Epithelial cell of proximal tubule (primary cell): ENCODE results near the gene CEP162. TPM values are rescaled to one million over a fixed set of nuclear protein-coding genes. Genes with fewer than 3 reads are reported as not detected.

Experiments used
- DNase-seq: peaks from one replicate; pipeline ENCODE4 v3.0.0-alpha.2; 2011; ENCODE audit warnings: low read depth
- H3K4me3 ChIP-seq: 2 replicates; pipeline ENCODE4 v1.5.1; 2011; ENCODE audit warnings: low read depth, mild to moderate bottlenecking, low read length
- total RNA-seq: library from RNA; depleted of rRNA; stranded (reverse); fragments of >200 nt; gene quantifications from 2 replicates; pipeline ENCODE4 v1.2.3, GENCODE V29; 2015
- TF ChIP-seq, protein P1 (sequence below): conservative IDR thresholded peaks from 2 replicates; pipeline ENCODE4 v1.5.1; 2012; ENCODE audit warnings: low read depth, mild to moderate bottlenecking, low read length

Gene CEP162
- total RNA-seq, 1 donor from 2014 or later: 5.4 TPM

DNA sequence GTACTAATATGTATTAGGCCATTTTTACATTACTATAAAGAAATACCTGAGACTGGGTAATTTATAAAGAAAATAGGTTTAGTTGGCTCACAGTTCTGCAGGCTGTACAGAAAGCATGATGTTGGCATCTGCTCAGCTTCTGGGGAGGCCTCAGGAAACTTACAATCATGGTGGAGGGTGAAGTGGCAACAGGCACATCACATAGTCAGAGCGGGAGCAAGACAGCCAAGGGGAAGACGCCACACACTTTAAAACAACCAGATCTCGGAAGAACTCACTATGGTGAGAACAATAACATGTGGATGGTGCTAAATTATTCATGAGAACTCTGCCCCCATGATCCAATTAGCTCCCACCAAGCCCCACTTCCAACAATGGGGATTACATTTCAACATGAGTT lies 41.3 kb upstream of the CEP162 start:
- TF ChIP-seq, protein P1, sequence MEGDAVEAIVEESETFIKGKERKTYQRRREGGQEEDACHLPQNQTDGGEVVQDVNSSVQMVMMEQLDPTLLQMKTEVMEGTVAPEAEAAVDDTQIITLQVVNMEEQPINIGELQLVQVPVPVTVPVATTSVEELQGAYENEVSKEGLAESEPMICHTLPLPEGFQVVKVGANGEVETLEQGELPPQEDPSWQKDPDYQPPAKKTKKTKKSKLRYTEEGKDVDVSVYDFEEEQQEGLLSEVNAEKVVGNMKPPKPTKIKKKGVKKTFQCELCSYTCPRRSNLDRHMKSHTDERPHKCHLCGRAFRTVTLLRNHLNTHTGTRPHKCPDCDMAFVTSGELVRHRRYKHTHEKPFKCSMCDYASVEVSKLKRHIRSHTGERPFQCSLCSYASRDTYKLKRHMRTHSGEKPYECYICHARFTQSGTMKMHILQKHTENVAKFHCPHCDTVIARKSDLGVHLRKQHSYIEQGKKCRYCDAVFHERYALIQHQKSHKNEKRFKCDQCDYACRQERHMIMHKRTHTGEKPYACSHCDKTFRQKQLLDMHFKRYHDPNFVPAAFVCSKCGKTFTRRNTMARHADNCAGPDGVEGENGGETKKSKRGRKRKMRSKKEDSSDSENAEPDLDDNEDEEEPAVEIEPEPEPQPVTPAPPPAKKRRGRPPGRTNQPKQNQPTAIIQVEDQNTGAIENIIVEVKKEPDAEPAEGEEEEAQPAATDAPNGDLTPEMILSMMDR: no peak
- H3K4me3 ChIP-seq: no peak overlapping the region
- no peak for DNase-seq

DNA sequence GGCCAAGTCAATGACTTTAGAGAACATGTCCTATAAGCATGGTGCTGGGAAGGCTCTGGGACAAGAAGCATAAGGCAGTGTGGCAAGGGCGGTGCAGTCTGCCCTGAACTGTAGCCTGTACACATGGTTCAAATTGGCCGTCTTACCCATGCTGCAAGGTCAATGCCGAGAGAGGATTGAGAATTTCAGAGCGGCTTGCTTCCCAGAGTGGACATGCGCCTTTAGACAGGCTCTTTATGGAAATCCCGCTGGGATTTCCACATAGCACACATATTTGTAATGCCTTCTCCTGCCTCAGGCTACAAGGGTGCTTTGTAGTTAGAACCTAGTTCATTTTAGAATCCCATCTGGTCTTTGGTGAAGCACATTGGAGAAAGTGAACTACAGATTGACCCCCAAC lies 36.1 kb upstream of the CEP162 start:
- DNase-seq: no peak
- no peak overlapping the region for H3K4me3 ChIP-seq

DNA sequence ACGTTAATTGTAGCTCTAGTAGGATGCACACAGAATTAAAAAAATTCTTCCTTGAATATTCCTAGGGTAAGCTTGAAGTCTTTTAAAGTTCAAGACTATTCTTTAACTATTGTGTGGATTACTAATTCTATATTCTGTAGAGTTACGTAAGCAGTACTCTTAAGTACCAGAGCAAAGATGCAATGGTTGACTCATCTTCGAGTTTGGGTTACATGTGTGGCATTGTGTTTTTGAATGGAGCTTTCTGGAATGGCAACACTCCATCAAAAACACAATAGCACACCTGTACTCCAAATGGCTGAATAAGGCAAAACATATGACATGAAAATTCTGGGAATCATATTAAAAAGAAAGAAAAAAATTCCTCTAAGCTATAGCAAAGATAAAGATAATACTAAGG lies 33.5 kb upstream of the CEP162 start:
- TF ChIP-seq, protein P1: no peak
- H3K4me3 ChIP-seq: no peak overlapping the region
- DNase-seq: no peak

More for the DNA sequence above, 36.1 kb upstream of the CEP162 start:
- TF ChIP-seq, protein P1: no peak

DNA sequence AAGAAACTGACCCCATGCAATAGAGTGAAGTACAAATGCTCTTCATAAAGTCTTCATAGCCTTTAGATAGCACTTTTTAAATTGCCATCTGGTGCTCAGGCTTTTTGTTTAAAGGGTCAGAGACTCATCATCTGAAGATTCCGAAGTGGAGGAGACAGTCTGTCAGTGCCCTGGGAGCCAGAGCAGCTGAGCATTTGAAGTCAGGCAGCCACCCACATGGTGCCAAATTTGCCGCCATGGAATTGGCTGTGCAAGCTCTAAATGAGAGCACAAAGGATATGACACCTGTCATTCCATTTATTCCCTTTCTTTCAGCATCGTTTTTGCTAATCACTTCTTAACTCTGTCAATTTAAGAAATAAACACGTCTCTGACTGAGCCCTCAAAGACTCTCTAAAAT lies 32.8 kb upstream of the CEP162 start:
- TF ChIP-seq, protein P1: no peak
- no peak overlapping the region for H3K4me3 ChIP-seq
- no peak for DNase-seq

DNA sequence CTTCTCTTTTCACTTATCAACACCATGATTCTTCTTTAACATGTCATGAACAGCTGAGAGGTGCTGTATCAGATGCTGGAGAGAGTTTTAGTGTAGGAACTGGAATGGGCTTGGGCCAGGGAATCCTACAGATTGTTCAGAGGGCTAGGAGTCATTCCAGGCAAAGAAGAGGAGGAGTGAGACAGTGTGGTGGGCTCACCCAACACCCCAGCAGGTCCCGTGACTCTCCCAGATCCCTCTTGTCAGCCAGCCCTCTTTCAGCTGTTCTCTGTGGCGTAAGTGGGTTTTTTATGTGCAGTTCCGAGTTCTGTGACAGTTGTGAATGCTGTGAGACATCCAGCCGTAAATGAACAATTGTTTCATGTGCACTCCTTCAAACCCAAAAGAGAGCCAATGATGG lies 31.4 kb upstream of the CEP162 start:
- TF ChIP-seq, protein P1: no peak
- no peak for DNase-seq
- H3K4me3 ChIP-seq: no peak overlapping the region

DNA sequence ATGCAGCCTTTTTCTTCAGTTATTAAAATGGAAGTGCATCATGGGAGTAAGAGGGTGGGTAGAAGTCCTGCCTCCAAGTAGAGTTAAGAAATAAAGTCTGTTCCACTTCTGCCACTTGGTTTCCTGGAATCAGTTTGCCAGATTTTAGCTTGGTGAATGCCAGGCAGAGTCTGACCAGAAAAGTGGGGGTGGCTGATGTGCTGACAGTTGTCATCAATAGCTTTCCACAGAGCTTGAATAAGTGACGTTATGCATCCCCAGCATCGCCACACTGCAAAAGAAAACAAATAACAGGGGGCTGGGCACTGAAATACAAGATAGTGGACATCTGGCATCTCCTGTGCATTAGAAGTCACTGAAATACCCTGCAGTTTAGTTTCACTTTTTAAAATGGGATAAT lies 30.8 kb upstream of the CEP162 start:
- TF ChIP-seq, protein P1: no peak
- no peak overlapping the region for H3K4me3 ChIP-seq
- DNase-seq: no peak

DNA sequence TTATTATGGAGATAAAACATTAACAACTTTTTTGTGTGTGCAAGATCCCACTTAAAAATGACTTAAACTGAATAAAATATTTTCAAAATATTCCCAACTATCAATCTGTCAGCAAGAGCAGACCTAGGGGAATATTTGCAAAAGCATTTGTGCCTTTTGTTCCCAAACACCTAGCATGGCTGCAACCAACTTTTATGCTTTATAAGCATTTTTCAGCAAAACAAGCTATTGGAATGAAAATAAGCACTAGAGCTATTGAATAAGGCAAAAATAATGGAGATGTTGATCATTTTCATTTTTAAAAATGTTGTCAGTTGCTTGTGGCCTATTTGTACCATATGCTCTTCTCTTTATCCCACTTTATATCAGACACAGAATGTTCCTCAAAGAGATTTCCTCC lies 28.2 kb upstream of the CEP162 start:
- DNase-seq: no peak
- TF ChIP-seq, protein P1: no peak
- no peak overlapping the region for H3K4me3 ChIP-seq
